ENCODE measurements around the gene PGAP1.
"Not testable (repeated sequence)": the region's sequence is repeated elsewhere in the genome, so short reads cannot be mapped to it uniquely, and the experiment has no call there.

Gene PGAP1

GRCh38 chr2:196915507-196916189 lies 10.9 kb downstream of the PGAP1 start:
- DNase-seq, result no peak
- peaks cover 89% of the 10 kb centered on the region for H3K36me3 ChIP-seq (ENCODE audit: insufficient read depth, low read length)
- no peak overlapping the region for H2AFZ ChIP-seq (ENCODE audit: low read depth, low read length)
- no peaks in the 10 kb centered on the region for H4K20me1 ChIP-seq (ENCODE audit: insufficient read depth, low read length)
- H3K79me2 ChIP-seq (ENCODE audit: insufficient read depth, low read length), result peaks cover 23% of the 10 kb centered on the region
- H3K9ac ChIP-seq (ENCODE audit: low read depth, low read length), result no peak overlapping the region
- H3K9me3 ChIP-seq (ENCODE audit: insufficient read depth, low read length, severe bottlenecking), result peaks cover 8% of the 10 kb centered on the region
- peak overlapping the region; percentile 32; the same call in 1 of the 2 replicates for H3K27ac ChIP-seq (ENCODE audit: low read length)
- H3K27me3 ChIP-seq (ENCODE audit: insufficient read depth, low read length, poor library complexity), result no peaks in the 10 kb centered on the region
- no peaks in the 10 kb centered on the region; the same call in 1 of the 2 replicates for H3K4me1 ChIP-seq (ENCODE audit: insufficient read depth, low read length)
- TF ChIP-seq EZH2 (IDR thresholded peaks at IDR 0.05; ENCODE audit: borderline replicate concordance, low read depth, low read length, severe bottlenecking), result no peak
- no peak for TF ChIP-seq CTCF (IDR thresholded peaks at IDR 0.05; ENCODE audit: borderline replicate concordance, extremely low read depth, low read length, poor library complexity, severe bottlenecking)
- no peak overlapping the region for H3K4me2 ChIP-seq (ENCODE audit: insufficient read depth, low read length)
- no peak overlapping the region for H3K4me3 ChIP-seq (ENCODE audit: low read depth in 1 of 2, low read length in 2 of 2)
- ATAC-seq (ENCODE audit: insufficient read depth, low read depth), result peak; percentile 81

- Histone ChIP-seq H4K20me1 (ENCODE audit: insufficient read depth, low read length) (no peaks in the 10 kb centered on the region), H3K36me3 (ENCODE audit: insufficient read depth, low read length) (peaks cover 82% of the 10 kb centered on the region), H3K4me2 (ENCODE audit: insufficient read depth, low read length) (no peak overlapping the region), H3K27ac (ENCODE audit: low read length) (0 out of 2 replicates have a peak overlapping the region, but pooled peaks have one; percentile 32), H3K9ac (ENCODE audit: low read depth, low read length) (no peak overlapping the region), H3K79me2 (ENCODE audit: insufficient read depth, low read length) (peaks cover 16% of the 10 kb centered on the region), H3K4me3 (ENCODE audit: low read depth in 1 of 2, low read length in 2 of 2) (no peak overlapping the region), H3K4me1 (ENCODE audit: insufficient read depth, low read length) (no peaks in the 10 kb centered on the region; the same call in 1 of the 2 replicates), H2AFZ (ENCODE audit: low read depth, low read length) (no peak overlapping the region), H3K9me3 (ENCODE audit: insufficient read depth, low read length, severe bottlenecking) (peaks cover 8% of the 10 kb centered on the region), H3K27me3 (ENCODE audit: insufficient read depth, low read length, poor library complexity) (no peaks in the 10 kb centered on the region)
- DNase-seq (no peak), ATAC-seq (ENCODE audit: insufficient read depth, low read depth) (peak; percentile 82)
- TF ChIP-seq EZH2 (IDR thresholded peaks at IDR 0.05; ENCODE audit: borderline replicate concordance, low read depth, low read length, severe bottlenecking), result no peak
- TF ChIP-seq CTCF (IDR thresholded peaks at IDR 0.05; ENCODE audit: borderline replicate concordance, extremely low read depth, low read length, poor library complexity, severe bottlenecking), result no peak
Observed at GRCh38 chr2:196914867-196915460, 11.5 kb downstream of the PGAP1 start.

- H3K9me3 ChIP-seq (ENCODE audit: insufficient read depth, low read length, severe bottlenecking), result peaks cover 8% of the 10 kb centered on the region
- no peak for ATAC-seq (ENCODE audit: insufficient read depth, low read depth)
- peaks cover 70% of the 10 kb centered on the region for H3K36me3 ChIP-seq (ENCODE audit: insufficient read depth, low read length)
- no peaks in the 10 kb centered on the region for H4K20me1 ChIP-seq (ENCODE audit: insufficient read depth, low read length)
- no peak overlapping the region for H3K4me2 ChIP-seq (ENCODE audit: insufficient read depth, low read length)
- no peak for DNase-seq
- no peaks in the 10 kb centered on the region; the same call in 1 of the 2 replicates for H3K4me1 ChIP-seq (ENCODE audit: insufficient read depth, low read length)
- TF ChIP-seq EZH2 (IDR thresholded peaks at IDR 0.05; ENCODE audit: borderline replicate concordance, low read depth, low read length, severe bottlenecking) (no peak), CTCF (IDR thresholded peaks at IDR 0.05; ENCODE audit: borderline replicate concordance, extremely low read depth, low read length, poor library complexity, severe bottlenecking) (no peak)
- no peak overlapping the region for H2AFZ ChIP-seq (ENCODE audit: low read depth, low read length)
- no peak overlapping the region for H3K4me3 ChIP-seq (ENCODE audit: low read depth in 1 of 2, low read length in 2 of 2)
- H3K27me3 ChIP-seq (ENCODE audit: insufficient read depth, low read length, poor library complexity), result no peaks in the 10 kb centered on the region
- no peak overlapping the region for H3K27ac ChIP-seq (ENCODE audit: low read length)
- 0 out of 2 replicates have a peak, but pooled peaks cover 4% of the 10 kb centered on the region for H3K79me2 ChIP-seq (ENCODE audit: insufficient read depth, low read length)
- H3K9ac ChIP-seq (ENCODE audit: low read depth, low read length), result no peak overlapping the region
Observed at GRCh38 chr2:196913691-196914090, 12.8 kb downstream of the PGAP1 start.

- not testable (repeated sequence) for H3K4me3 ChIP-seq (ENCODE audit: low read depth in 1 of 2, low read length in 2 of 2); H3K27ac ChIP-seq (ENCODE audit: low read length)
Observed at GRCh38 chr2:196905365-196905764, 21.1 kb downstream of the PGAP1 start.

More at GRCh38 chr2:196905365-196905764, 21.1 kb downstream of the PGAP1 start:
- not testable (repeated sequence) for H2AFZ ChIP-seq (ENCODE audit: low read depth, low read length); H3K27me3 ChIP-seq (ENCODE audit: insufficient read depth, low read length, poor library complexity); ATAC-seq (ENCODE audit: insufficient read depth, low read depth); H3K4me1 ChIP-seq (ENCODE audit: insufficient read depth, low read length); H3K9me3 ChIP-seq (ENCODE audit: insufficient read depth, low read length, severe bottlenecking); H3K9ac ChIP-seq (ENCODE audit: low read depth, low read length); H4K20me1 ChIP-seq (ENCODE audit: insufficient read depth, low read length); DNase-seq; H3K79me2 ChIP-seq (ENCODE audit: insufficient read depth, low read length); H3K4me2 ChIP-seq (ENCODE audit: insufficient read depth, low read length)
- peaks cover 26% of the 10 kb centered on the region for H3K36me3 ChIP-seq (ENCODE audit: insufficient read depth, low read length)

Data from DND-41 (cell line).